NK-92 (cell line): ENCODE results near the gene MET.
"Not testable (repeated sequence)": the region's sequence is repeated elsewhere in the genome, so short reads cannot be mapped to it uniquely, and the experiment has no call there.

ENCODE experiments used
- DNase-seq: peaks from one replicate; lab custom pipeline; 2025; ENCODE audit not compliant: unreplicated experiment; lab: John Stamatoyannopoulos, UW

The MET gene

DNA sequence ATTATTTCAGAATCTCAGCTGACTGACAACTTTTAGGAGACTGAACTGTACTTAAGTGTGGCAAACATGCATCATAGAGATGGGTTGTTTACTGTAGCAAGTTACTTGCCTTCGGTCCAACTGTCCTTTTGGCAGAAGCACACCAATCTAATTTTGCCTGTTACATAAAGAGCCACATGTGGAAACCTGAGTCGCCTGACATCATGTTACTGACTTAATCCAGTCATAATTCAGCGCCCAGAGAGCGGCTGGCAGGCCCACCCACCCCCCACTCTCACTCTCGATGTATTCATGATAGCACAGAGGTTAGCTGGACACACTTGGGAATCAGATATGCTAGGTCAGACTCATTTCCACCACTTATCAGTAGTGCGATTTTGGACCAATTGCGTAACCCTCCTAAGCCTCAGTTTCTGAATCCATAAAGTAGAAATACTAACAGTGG is 133.1 kb downstream of the MET start:
- DNase-seq: no peak

DNA sequence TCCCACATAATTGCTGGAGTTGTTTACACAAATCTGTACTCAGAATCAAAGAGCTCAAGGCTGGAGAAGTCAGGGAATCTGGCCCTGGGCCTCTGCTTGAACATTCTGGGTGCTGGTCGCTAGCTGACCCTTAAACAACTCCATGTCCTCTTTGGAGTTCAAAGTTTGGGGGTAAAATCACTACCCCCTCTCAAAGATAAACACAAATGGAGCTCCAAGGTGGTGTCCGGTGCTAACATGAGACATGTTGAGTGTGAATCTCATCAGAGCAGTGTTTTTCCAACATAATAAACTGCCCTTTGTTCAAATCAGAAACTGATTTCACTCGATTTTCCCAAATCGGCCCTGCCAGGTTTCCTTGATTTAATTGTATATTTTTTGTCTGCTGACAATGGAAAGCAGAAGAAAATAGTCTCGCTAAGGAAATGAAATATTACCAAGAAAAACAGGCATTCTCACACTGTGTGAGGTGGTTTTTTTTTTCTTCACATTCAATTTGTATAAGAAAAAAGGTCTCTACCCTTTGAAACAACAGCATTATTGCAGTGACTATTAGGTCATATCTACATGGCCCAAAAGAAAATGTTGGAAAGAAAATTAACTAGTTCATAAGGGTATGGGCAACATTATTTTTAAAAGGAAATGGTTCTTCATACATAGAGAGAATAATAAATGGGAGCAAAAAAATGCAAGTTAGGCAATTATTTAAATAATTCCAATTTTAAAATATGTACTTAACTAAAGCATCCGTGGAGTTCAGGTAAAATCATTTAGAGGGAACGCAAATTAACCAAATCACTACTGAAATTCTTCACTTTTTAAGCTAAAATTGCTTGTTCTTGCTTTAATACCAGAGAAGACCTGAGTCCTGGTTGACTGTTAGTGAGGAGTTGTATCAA is 134.3 kb downstream of the MET start:
- no peak for DNase-seq

DNA sequence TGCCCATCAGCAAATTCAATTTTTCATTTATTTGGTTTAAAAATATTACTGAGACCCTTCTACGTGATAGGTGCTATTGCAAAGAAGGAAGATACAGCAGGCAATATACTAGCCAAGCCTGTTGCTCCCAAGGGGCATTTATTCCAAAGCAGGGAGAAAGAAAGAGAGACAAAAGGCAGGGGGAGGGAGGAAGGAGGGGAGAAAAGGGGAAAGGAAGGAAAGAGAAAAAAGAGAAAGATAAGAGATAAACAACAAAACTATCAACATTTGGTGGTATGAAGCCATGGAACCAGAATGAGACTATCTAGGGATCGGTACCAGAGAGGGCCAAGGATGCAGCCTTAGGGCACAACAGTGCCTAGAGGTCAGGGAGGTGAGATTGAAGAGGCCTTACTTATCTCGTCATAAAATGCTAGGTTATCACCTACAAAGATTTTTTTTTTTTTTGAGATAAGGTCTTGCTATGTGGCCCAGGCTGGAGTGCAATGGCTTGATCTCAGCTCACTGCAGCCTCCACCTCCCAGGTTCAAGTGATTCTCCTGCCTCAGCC is 135.1 kb downstream of the MET start:
- no peak for DNase-seq

DNA sequence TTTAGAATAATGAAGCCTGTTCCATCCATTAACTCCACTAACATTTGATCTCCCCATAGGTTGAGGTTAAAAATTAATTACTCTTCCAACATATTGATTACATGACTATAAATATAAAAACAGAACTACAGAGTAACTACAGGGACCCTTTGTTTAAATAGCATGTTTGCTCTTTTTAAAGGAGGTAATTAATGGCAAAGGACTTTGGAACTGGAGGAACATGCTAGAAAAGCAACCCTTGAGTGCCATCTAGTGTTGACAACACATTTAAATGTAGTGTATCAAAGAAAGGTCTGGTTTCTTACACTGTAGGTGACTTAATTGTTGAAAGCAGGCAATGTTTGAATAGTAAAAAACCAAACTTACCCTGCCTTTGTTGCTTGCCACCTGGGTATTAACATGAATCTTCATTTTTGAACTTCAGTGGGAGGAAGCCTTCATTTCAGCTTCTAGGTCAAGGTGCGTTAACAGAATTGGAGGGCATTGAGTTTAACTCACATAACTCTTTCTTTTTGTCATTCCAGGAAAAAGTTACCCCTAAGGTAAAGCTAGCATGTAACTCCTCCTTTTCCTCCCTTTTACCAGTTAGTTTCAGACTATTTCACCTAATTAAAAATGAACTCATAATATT is 137.8 kb downstream of the MET start:
- no peak for DNase-seq

DNA sequence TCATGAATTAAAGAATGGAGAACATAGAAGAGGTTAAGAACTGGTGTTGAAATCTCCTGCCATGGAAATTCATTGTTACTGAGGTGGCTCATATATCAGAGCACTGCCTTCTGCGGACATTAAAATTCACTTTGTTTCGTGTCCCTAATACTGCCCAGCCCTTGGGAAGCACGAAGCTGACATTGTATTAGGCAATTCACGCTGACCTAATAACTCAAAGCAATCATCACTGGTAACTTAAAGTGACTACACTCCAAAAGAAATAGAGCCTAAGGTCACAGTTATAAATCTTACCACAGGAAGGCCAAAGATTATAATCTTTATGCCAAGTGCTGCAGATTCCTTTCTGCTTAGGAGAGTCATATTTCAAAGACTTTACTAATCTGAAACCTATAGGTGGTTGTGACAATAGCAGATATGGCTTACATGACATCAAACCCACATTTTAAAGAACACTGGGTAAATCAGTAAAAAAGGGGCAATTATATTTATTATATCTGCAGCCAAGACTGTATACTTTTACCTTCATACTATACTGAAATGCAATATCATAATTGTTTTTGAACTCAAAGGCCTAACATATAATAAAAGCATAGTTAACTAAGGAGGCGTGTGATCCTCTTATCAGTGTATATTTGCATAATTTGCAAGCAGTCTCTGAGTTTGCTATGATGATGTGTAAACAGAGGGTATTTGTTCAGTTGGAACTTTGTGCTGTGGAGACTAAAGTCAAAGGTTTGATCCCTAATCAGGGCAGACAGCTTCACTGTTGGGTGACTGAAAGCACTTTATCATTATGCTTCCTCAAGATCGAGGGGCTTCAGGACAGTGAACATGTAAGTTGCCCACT is 138.5 kb downstream of the MET start:
- no peak for DNase-seq

DNA sequence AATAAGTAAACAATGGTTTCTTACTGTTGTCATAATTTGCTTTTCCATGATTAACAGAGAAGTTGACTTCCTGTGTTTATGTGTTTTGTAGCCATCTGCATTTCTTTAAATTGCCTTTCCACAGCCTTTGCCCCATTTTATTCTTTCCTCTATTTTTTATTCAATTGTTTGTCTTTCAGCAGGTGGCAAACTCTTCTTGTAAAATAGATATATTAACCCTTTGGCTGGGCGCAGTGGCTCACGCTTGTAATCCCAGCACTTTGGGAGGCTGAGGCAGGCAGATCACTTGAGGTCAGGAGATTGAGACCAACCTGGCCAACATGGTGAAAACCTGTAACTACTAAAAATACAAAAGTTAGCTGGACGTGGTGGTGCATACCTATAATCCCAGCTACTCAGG is 139.8 kb downstream of the MET start:
- no peak for DNase-seq

DNA sequence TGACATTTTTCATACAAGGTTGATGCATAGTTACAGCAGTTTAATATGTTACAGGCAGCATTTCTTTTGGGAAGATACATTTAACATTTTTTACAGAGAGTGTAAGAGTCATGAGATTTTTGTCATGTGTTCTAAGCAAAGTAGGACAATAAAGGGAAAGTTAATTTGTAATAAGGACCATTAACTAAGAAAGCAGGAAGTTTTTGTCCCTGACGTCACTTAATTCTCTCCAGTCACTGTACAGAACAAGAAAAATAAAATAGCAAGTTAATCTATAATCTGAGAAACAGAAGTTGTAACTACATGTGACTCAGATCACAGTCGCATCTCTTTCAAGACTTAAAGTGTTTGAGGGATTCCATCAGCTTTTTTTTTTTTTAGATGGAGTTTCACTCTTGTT is 140.9 kb downstream of the MET start:
- no peak for DNase-seq

DNA sequence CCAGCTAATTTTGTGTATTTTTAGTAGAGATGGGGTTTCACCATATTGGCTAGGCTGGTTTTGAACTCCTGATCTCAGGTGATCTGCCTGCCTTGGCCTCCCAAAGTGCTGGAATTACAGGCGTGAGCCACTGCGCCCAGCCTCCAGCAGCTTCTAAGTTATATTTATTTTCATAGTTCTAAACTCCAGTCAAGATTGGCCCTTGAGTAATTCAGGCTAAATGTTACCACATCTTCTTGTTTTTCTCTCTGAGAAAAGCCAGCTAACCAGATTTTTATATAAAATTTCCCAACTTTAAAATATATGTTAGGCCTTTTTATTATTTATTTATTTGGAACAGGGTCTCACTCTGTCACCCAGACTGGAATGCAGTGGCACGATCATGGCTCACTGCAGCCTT is 141.4 kb downstream of the MET start:
- DNase-seq: not testable (repeated sequence)

DNA sequence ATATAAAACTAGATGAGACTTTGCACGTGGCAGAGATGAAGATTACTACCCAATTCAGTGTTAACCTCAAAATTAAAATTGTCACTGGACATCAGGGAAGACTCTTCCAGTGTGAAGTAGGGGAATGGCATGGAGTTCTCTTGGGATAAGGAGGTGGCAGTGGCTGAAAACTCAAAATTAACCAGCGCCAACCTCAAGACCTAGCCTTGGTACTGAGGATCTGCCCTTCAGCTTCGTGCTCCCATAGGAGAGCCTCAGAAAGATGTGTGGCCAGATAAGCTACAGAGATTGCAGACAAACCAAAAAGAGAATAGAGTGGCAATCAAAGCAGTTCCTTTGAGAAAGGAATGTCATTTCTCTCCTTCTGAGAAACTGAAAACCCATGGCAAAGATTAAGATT is 143.0 kb downstream of the MET start:
- DNase-seq: no peak

DNA sequence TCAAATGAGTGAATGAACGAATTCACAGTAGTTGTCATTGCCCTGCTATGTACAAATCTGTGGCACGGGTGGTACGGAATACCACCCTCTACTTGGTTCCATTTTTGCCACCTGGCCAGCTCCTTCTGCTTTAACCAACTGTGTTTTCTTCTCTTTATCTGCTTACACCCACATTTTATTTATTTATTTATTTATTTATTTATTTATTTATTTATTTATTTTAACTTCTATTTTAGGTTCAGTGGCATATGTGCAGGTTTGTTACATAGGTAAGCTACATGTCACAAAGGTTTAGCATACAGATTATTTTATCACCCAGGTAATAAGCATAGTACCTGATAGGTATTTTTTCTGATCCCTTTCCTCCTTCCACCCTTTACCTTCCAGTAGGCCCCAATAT is 148.2 kb downstream of the MET start:
- no peak for DNase-seq

DNA sequence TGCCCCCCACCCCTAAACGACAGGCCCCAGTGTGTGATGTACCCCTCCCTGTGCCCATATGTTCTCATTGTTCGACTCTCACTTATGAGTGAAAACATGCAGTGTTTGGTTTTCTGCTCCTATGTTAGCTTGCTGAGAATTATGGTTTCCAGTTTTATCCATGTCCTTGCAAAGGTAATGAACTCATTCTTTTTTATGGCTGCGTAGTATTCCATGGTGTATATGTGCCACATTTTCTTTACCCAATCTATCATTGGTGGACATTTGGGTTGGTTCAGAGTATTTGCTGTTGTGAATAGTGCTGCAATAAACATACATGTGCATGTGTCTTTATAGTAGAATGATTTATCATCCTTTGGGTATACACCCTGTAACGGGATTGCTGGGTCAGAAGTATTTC is 149.7 kb downstream of the MET start:
- not testable (repeated sequence) for DNase-seq

DNA sequence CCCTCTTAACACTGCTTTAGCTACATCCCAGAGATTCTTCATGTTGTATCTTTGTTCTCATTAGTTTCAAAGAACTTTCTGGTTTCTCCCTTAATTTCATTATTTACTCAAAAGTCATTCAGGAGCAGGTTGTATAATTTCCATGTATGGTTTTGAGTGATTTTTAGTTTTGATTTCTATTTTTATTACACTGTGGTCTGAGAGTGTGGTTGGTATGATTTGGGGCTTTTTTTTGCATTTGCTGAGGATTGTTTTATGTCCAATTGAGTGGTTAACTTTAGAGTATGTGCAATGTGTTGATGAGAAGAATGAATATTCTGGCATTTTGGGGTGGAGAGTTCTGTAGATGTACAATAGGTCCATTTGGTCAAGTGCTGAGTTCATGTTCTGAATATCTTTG is 152.5 kb downstream of the MET start:
- no peak for DNase-seq

DNA sequence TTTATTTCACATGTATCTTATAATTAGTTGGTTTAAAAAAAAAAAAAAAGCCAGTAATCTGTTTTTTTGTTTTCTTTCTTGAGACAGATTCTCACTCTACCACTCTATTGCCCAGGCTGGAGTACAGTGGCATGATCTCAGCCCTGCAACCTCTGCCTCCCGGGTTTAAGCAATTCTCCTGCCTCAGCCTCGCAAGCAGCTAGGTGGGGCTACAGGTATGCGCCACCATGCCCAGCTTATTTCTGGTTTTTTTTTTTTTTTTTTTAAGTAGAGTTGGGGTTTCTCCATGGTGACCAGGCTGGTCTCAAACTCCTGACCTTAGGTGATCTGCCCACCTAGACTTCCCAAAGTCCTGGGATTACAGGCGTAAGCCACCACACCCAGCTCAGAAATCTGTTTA is 156.3 kb downstream of the MET start:
- DNase-seq: no peak

DNA sequence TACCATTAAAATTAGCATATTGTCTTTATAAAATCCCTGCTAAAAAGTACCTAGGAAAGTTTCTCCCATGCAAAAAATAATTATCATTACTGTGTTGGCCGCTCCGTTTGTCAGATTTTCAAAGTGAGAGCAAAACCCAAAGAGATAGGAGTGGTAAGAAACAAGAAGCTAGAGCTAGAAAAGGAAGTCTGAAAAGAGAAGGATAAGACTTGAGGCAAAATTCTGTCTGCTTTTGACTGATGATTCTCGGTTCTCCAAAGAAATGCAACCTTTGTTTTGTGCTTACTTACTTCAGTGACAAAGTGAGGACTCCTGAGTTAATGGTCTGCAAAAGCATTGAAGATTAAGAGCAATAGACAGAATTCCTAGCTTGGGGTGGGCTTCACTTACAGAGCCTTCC is 157.0 kb downstream of the MET start:
- no peak for DNase-seq

DNA sequence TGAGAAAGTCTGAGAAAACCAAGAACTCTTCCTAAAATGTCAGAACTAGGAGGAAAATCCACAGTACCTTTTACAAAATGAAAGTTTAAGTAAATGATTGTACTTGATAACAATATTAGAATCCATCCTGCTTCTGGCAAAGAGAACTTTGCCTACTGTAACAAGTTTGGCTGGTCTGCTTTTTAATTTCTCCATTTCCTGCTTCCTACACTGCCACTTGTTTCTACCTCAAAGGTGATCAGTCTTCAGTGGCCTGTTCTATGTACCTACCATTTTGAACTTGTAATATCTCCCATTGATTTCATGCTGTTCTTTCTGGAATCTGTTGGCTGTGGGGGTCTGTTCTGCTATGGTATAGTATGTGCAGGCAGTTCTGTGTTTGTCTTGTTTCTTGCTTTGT is 157.5 kb downstream of the MET start:
- no peak for DNase-seq

DNA sequence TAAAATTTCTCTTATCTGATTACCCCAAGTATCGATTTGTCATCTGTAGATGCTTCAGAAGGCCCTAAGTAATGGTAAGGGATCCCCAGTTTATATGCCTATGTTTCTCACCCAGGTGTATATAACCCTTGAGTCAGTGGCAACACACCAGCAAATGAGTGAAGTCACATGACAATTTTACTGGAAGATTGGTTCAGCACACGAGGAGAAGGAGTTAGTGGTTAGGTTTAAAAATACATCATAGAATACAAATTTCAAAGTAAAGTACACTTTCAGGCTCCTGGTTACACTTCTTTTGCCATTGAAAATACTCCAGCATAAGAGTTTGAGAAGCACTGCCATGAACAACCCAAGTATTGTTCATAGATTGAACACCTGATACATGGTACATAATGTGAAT is 160.7 kb downstream of the MET start:
- no peak for DNase-seq

DNA sequence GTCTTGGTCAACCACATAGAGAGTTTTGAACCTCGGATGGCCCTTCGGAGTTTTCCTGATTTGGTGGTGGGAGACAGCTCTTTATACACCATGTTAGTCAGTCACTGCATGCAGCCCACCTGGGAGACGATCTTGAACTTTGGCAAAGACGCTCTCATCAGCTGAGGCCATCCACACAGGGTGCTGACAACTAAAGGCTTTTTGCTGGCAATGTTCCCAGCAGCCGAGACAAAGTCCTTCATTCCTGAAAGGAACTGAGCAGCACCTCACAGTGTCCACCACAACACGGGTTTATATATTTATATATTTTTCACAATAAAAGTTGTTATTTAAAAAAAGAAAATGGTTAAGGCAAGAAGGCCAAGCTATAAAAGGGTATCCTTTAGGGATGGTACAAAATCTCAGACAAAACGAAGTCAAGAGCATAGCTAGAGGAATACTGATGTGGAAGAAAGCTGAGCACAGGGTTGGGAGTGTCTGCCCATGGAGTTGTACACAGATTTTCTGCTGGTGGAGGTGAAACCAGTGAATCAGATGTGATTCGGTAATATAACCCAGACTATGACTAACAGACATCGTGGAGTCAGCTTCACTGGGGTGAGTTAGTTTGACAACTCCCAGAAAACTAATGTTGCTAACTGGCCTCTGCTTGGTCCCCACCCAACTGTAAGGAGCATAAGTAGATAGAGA is 163.0 kb downstream of the MET start:
- no peak for DNase-seq

DNA sequence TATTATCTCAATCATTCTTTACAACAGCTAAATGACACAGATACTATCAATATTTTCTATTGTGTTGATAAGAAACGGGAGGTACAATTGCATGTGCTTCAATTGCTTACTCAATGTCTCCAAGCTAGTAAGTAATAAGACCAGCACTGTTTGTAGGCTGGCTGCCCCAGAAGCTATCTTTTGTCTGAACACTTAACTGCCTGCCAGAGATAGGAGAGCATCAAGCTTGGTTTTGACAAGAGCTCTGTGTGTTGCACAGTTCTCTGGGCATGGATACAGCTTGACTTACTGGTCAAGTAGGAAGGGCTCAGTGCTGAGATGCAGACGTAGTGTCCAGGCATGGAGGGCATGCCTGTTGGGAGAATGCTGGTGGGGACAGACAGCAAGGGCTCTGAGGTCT is 164.1 kb downstream of the MET start:
- no peak for DNase-seq

DNA sequence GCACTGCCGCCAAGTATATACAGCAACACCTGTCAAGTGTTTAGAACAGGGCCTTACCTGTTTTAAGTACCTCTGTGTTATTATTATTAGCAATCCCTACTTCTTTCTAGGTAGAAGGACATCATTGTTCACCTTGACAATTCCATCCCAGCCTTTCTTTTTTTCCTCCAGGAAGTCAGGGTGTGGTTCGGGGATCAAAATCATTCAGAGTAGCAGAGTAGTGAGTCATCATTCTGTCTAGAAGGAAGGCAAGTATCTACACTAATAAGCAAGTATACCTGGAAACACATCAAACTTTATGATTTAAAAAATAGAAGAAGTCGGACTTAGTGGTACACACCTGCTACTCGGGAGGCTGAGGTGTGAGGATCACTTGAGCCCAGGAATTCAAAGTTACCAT is 164.9 kb downstream of the MET start:
- DNase-seq: no peak

DNA sequence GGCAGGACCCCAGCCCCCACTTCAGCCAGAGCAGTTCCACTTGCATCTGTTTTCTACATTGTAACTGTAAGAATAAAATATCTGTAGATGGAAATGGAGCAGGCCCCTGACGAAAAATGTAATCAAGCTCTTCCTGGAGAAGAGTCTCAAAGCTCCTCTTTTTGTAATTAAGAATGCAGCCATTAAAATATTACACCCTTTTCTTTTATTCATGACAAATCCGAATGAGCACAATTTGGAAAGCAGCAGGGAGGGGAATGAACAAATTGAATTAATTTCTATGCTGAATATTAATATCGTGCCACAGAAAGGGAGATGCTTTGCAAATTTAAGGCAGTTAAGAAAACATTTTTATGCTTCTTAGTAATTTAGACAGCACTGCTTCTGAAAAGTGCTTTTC is 165.6 kb downstream of the MET start:
- DNase-seq: no peak

DNA sequence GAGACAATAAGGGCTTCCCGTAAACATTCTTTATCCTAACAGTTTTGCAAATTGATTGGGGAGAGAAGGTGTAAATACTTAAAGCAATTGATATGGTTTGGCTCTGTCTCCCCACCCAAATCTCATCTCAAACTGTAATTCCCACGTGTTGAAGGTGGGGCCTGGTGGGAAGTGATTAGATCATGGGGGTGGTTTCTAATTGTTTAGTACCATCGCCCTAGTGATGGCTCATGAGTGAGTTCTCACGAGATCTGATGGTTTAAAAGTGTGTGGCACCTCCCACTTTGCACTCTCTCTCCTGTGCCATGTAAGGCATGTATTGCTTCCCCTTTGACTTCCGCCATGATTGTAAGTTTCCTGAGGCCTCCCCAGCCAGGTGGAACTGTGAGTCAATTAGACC is 168.3 kb downstream of the MET start:
- DNase-seq: no peak
